Measurements from ENCODE around the gene FAM53C.
"Not testable (repeated sequence)": the region's sequence is repeated elsewhere in the genome, so short reads cannot be mapped to it uniquely, and the experiment has no call there.

The FAM53C gene

GRCh38 chr5:138371454-138371853 lies 33.4 kb downstream of the FAM53C start:
- no peak for TF ChIP-seq CTCF (IDR thresholded peaks at IDR 0.05; ENCODE audit: low read length, missing control alignments)
- no peak for DNase-seq (ENCODE audit: low read depth)
- no peak overlapping the region for H3K4me3 ChIP-seq (replicated peaks; ENCODE audit: low read depth, low read length)

- no peak for TF ChIP-seq CTCF (IDR thresholded peaks at IDR 0.05; ENCODE audit: low read length, missing control alignments)
- H3K4me3 ChIP-seq (replicated peaks; ENCODE audit: low read depth, low read length) = no peak overlapping the region
Measured at GRCh38 chr5:138372225-138372624, 34.2 kb downstream of the FAM53C start.

GRCh38 chr5:138372653-138373052 lies 34.6 kb downstream of the FAM53C start:
- no peak overlapping the region for H3K4me3 ChIP-seq (replicated peaks; ENCODE audit: low read depth, low read length)
- no peak for TF ChIP-seq CTCF (IDR thresholded peaks at IDR 0.05; ENCODE audit: low read length, missing control alignments)
- no peak for DNase-seq (ENCODE audit: low read depth)

More at GRCh38 chr5:138372225-138372624, 34.2 kb downstream of the FAM53C start:
- no peak for DNase-seq (ENCODE audit: low read depth)

- no peak for DNase-seq (ENCODE audit: low read depth)
- TF ChIP-seq CTCF (IDR thresholded peaks at IDR 0.05; ENCODE audit: low read length, missing control alignments) = no peak
Measured at GRCh38 chr5:138382347-138382746, 44.3 kb downstream of the FAM53C start.

GRCh38 chr5:138385660-138386059 lies 47.6 kb downstream of the FAM53C start:
- TF ChIP-seq CTCF (IDR thresholded peaks at IDR 0.05; ENCODE audit: low read length, missing control alignments) = no peak
- DNase-seq (ENCODE audit: low read depth) = peak; percentile 68

More at GRCh38 chr5:138382347-138382746, 44.3 kb downstream of the FAM53C start:
- no peak overlapping the region for H3K4me3 ChIP-seq (replicated peaks; ENCODE audit: low read depth, low read length)

GRCh38 chr5:138386290-138386689 lies 48.2 kb downstream of the FAM53C start:
- no peak for DNase-seq (ENCODE audit: low read depth)
- TF ChIP-seq CTCF (IDR thresholded peaks at IDR 0.05; ENCODE audit: low read length, missing control alignments) = no peak
- no peak overlapping the region for H3K4me3 ChIP-seq (replicated peaks; ENCODE audit: low read depth, low read length)

More at GRCh38 chr5:138385660-138386059, 47.6 kb downstream of the FAM53C start:
- no peak overlapping the region for H3K4me3 ChIP-seq (replicated peaks; ENCODE audit: low read depth, low read length)

GRCh38 chr5:138389332-138389731 lies 51.3 kb downstream of the FAM53C start:
- TF ChIP-seq CTCF (IDR thresholded peaks at IDR 0.05; ENCODE audit: low read length, missing control alignments) = no peak
- H3K4me3 ChIP-seq (replicated peaks; ENCODE audit: low read depth, low read length) = no peak overlapping the region
- peak; percentile 13 for DNase-seq (ENCODE audit: low read depth)

GRCh38 chr5:138389911-138390310 lies 51.8 kb downstream of the FAM53C start:
- not testable (repeated sequence) for DNase-seq (ENCODE audit: low read depth); H3K4me3 ChIP-seq (replicated peaks; ENCODE audit: low read depth, low read length)

Data from fibroblast of pulmonary artery (primary cell).